GM23338 (cell line): Measurements from ENCODE around the gene AGBL4.

ENCODE experiments used
- POLR2AphosphoS5 ChIP-seq: IDR thresholded peaks from 2 replicates; pipeline ENCODE4 v1.6.1; 2016; ENCODE audit warnings: antibody characterized with exemption, low read depth
- TF ChIP-seq, protein P1 (sequence below), 2 experiments: fragments of 200-600 bp in 1 of 2; sonication (generic) in 1 of 2; conservative IDR thresholded peaks; 2 replicates each; pipeline versions ENCODE4 v1.5.1 to v1.6.1; 2016 to 2017; ENCODE audit warnings: antibody characterized with exemption in 2 of 2, low read depth in 2 of 2, mild to moderate bottlenecking in 2 of 2, moderate library complexity in 1 of 2

DNA sequence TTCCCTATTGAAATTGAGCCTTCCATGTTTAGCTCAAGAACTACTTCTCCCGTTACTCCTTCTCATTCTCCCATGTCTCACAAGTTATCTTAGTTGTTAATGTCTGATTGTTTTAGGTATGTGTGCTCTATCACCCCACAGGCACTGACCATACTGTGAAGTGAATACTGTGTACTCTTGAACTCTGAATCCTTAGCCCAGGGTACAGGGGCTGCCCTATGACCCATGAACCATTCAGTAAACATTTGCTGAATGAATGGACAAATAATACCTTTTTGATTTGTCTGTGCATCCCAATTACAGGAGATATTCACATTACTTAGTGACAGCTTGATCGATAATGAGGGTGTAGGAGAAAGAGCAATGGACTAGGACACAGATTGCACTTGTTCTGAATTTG, 1077.7 kb downstream of the AGBL4 start:
- no peak for TF ChIP-seq POLR2AphosphoS5
- TF ChIP-seq, protein P1, sequence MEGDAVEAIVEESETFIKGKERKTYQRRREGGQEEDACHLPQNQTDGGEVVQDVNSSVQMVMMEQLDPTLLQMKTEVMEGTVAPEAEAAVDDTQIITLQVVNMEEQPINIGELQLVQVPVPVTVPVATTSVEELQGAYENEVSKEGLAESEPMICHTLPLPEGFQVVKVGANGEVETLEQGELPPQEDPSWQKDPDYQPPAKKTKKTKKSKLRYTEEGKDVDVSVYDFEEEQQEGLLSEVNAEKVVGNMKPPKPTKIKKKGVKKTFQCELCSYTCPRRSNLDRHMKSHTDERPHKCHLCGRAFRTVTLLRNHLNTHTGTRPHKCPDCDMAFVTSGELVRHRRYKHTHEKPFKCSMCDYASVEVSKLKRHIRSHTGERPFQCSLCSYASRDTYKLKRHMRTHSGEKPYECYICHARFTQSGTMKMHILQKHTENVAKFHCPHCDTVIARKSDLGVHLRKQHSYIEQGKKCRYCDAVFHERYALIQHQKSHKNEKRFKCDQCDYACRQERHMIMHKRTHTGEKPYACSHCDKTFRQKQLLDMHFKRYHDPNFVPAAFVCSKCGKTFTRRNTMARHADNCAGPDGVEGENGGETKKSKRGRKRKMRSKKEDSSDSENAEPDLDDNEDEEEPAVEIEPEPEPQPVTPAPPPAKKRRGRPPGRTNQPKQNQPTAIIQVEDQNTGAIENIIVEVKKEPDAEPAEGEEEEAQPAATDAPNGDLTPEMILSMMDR (conservative IDR thresholded peaks at IDR 0.05; ENCODE audit: low read depth in 2 of 2) = no peak
